CD14-positive monocyte (primary cell): ENCODE data around the gene GPC5. TPM values are rescaled to one million over a fixed set of nuclear protein-coding genes. Genes with fewer than 3 reads are reported as not detected.

Source experiments
- DNase-seq, 3 donors: peaks; one replicate each; pipeline ENCODE4 v3.0.0-alpha.2; 2011 to 2022
- H2AFZ ChIP-seq: 2 replicates; pipeline ENCODE4 v1.6.0; 2012; ENCODE audit warnings: mild to moderate bottlenecking, low read depth, low read length, inconsistent platforms; ENCODE audit not compliant: insufficient read depth, poor library complexity, severe bottlenecking
- H3K27ac ChIP-seq, 2 donors: 1 replicate in 1 of 2; 2 replicates in 1 of 2; pipeline ENCODE4 v1.5.1; 2012 to 2013; ENCODE audit warnings: low read length in 2 of 2, control low read depth in 1 of 2, inconsistent platforms in 1 of 2, low read depth in 1 of 2, mild to moderate bottlenecking in 1 of 2
- H3K27me3 ChIP-seq, 2 donors: one replicate each; pipeline versions ENCODE4 v1.6.0 to v1.6.1; 2011 to 2013; ENCODE audit warnings: low read length in 2 of 2; ENCODE audit not compliant: control insufficient read depth in 2 of 2, insufficient read depth in 2 of 2
- H3K36me3 ChIP-seq, 2 donors: replicated peaks in 1 of 2; 1 replicate in 1 of 2; 2 replicates in 1 of 2; pipeline versions ENCODE4 v1.5.1 to v1.6.1; 2012 to 2013; ENCODE audit warnings: low read length in 2 of 2, control low read depth in 1 of 2, inconsistent platforms in 1 of 2, mild to moderate bottlenecking in 1 of 2; ENCODE audit not compliant: insufficient read depth in 2 of 2, control insufficient read depth in 1 of 2
- H3K4me1 ChIP-seq, 2 donors: 1 replicate in 1 of 2; 2 replicates in 1 of 2; pipeline versions ENCODE4 v1.5.1 to v1.6.1; 2012 to 2013; ENCODE audit warnings: low read length in 2 of 2, control low read depth in 1 of 2, inconsistent platforms in 1 of 2, mild to moderate bottlenecking in 1 of 2, moderate library complexity in 1 of 2; ENCODE audit not compliant: insufficient read depth in 2 of 2, control insufficient read depth in 1 of 2
- H3K4me2 ChIP-seq: replicated peaks from 2 replicates; pipeline ENCODE3; 2012; ENCODE audit warnings: low read length, moderate library complexity, mild to moderate bottlenecking; ENCODE audit not compliant: poor library complexity, severe bottlenecking; ENCODE audit errors: extremely low read depth
- H3K4me3 ChIP-seq, 3 experiments: fragments of 200-600 bp in 1 of 3; sonication (generic) in 1 of 3; replicated peaks in 1 of 3; 1 replicate in 2 of 3; 2 replicates in 1 of 3; pipeline ENCODE4 v1.5.1; 2011 to 2013; ENCODE audit warnings: low read length in 3 of 3, mild to moderate bottlenecking in 3 of 3, control low read depth in 2 of 3, low read depth in 2 of 3, inconsistent platforms in 1 of 3, moderate library complexity in 1 of 3
- H3K79me2 ChIP-seq: 2 replicates; pipeline ENCODE4 v1.6.0; 2012; ENCODE audit warnings: mild to moderate bottlenecking, control low read depth, inconsistent platforms, low read length, moderate library complexity; ENCODE audit not compliant: insufficient read depth
- H3K9ac ChIP-seq: 2 replicates; pipeline ENCODE4 v1.6.0; 2017; ENCODE audit warnings: low read length, mild to moderate bottlenecking; ENCODE audit not compliant: insufficient read depth, poor library complexity, severe bottlenecking
- H3K9me3 ChIP-seq, 2 donors: replicated peaks in 1 of 2; 1 replicate in 1 of 2; 2 replicates in 1 of 2; pipeline versions ENCODE4 v1.5.1 to v1.6.1; 2012 to 2013; ENCODE audit warnings: low read length in 2 of 2, control low read depth in 1 of 2; ENCODE audit not compliant: control insufficient read depth in 1 of 2, insufficient read depth in 1 of 2
- H4K20me1 ChIP-seq: 2 replicates; pipeline ENCODE4 v1.6.0; 2012; ENCODE audit warnings: mild to moderate bottlenecking, low read length, control low read depth, moderate library complexity; ENCODE audit not compliant: insufficient read depth
- H3K27ac Mint-ChIP-seq, 7 donors: one replicate each; pipeline ENCODE4 v1.8.0; 2020; ENCODE audit warnings: mild to moderate bottlenecking in 7 of 7, mixed read lengths in 7 of 7, moderate library complexity in 6 of 7, inconsistent platforms in 2 of 7
- H3K27me3 Mint-ChIP-seq, 3 donors: one replicate each; pipeline ENCODE4 v1.8.0; 2021 to 2022; ENCODE audit warnings: low read depth in 3 of 3, mild to moderate bottlenecking in 3 of 3, mixed read lengths in 3 of 3, moderate library complexity in 3 of 3, inconsistent platforms in 1 of 3
- H3K36me3 Mint-ChIP-seq, 2 donors: one replicate each; pipeline ENCODE4 v1.8.0; 2020; ENCODE audit warnings: mixed read lengths in 2 of 2, inconsistent platforms in 1 of 2, mild to moderate bottlenecking in 1 of 2
- H3K4me1 Mint-ChIP-seq: one replicate; pipeline ENCODE4 v1.8.0; 2020; ENCODE audit warnings: mild to moderate bottlenecking, mixed read lengths
- H3K4me3 Mint-ChIP-seq, 2 donors: one replicate each; pipeline ENCODE4 v1.8.0; 2020; ENCODE audit warnings: mild to moderate bottlenecking in 2 of 2, mixed read lengths in 2 of 2, moderate library complexity in 1 of 2
- H3K9me3 Mint-ChIP-seq, 7 donors: one replicate each; pipeline ENCODE4 v1.8.0; 2020 to 2022; ENCODE audit warnings: mixed read lengths in 7 of 7, mild to moderate bottlenecking in 6 of 7, moderate library complexity in 6 of 7, inconsistent platforms in 2 of 7
- CTCF ChIP-seq: fragments of 200-600 bp; IDR thresholded peaks from one replicate; pipeline ENCODE4 v1.8.0; 2022; ENCODE audit warnings: antibody characterized with exemption, mild to moderate bottlenecking
- WGBS: methylation state at CpG from one replicate; pipeline ENCODE4 v1.1.5; 2013; ENCODE audit warnings: missing lambda C conversion rate; ENCODE audit not compliant: insufficient coverage; 5-methylcytosine and 5-hydroxymethylcytosine counted together
- intact Hi-C, 2 donors: fragments of 100-400 bp; cut with micrococcal nuclease; formaldehyde crosslinking; loops; one replicate each; pipeline versions ENCODE4 v1.15.0 to v1.15.1; 2023
- polyA plus RNA-seq, 3 donors: library from polyadenylated mRNA; depleted of rRNA in 1 of 3; unstranded in 2 of 3; stranded (reverse) in 1 of 3; fragments of 300-500 nt in 2 of 3; fragments of >200 nt in 1 of 3; fragmentation: Illumina TruSeq in 2 of 3; gene quantifications; 1 replicate in 2 of 3; 2 replicates in 1 of 3; pipeline ENCODE4 v1.2.3, GENCODE V29; 2012 to 2021

GPC5 gene
- polyA plus RNA-seq, 3 donors, result not detected

- Histone ChIP-seq H3K9me3 (no peaks in the 10 kb centered on the region), H3K4me2 (no peak overlapping the region), H3K79me2 (no peaks in the 10 kb centered on the region), H3K36me3 (no peaks in the 10 kb centered on the region), H3K4me1 (no peaks in the 10 kb centered on the region), H3K27ac (no peak overlapping the region), H3K9ac (no peak overlapping the region), H3K27me3 (no peaks in the 10 kb centered on the region), H2AFZ (no peak overlapping the region), H3K4me3 (no peak overlapping the region), H4K20me1 (no peaks in the 10 kb centered on the region)
- H3K27me3 Mint-ChIP-seq, result peaks cover 0 to 1% (median 0%) of the 10 kb centered on the region in 3 donors
- intact Hi-C loops, result no loop called here
- no CpG with 5 or more reads among the region's 2 CpGs for WGBS
- H3K4me3 Mint-ChIP-seq, result no peak overlapping the region
- no peaks in the 10 kb centered on the region for H3K9me3 Mint-ChIP-seq
- H3K36me3 Mint-ChIP-seq, result no peaks in the 10 kb centered on the region
- DNase-seq, result no peak
- no peak overlapping the region for H3K27ac Mint-ChIP-seq
- TF ChIP-seq CTCF, result no peak
- H3K4me1 Mint-ChIP-seq, result no peaks in the 10 kb centered on the region
Observed at GRCh38 chr13:91456837-91457236, 58.4 kb downstream of the GPC5 start.

- no peak for TF ChIP-seq CTCF
- Histone ChIP-seq H3K79me2 (no peaks in the 10 kb centered on the region), H3K36me3 (no peaks in the 10 kb centered on the region), H3K27ac (no peak overlapping the region), H3K27me3 (no peaks in the 10 kb centered on the region), H3K9ac (no peak overlapping the region), H4K20me1 (no peaks in the 10 kb centered on the region), H3K4me1 (no peaks in the 10 kb centered on the region), H2AFZ (no peak overlapping the region), H3K9me3 (no peaks in the 10 kb centered on the region), H3K4me3 (no peak overlapping the region), H3K4me2 (no peak overlapping the region)
- H3K27me3 Mint-ChIP-seq, result peaks cover 0 to 1% (median 0%) of the 10 kb centered on the region in 3 donors
- DNase-seq, result no peak
- H3K4me1 Mint-ChIP-seq, result no peaks in the 10 kb centered on the region
- H3K36me3 Mint-ChIP-seq, result no peaks in the 10 kb centered on the region
- no peak overlapping the region for H3K4me3 Mint-ChIP-seq
- peaks cover 0 to 2% (median 0%) of the 10 kb centered on the region in 7 donors for H3K9me3 Mint-ChIP-seq
- H3K27ac Mint-ChIP-seq, result no peak overlapping the region
- intact Hi-C loops, result no loop called here
Observed at GRCh38 chr13:91459485-91459884, 61.1 kb downstream of the GPC5 start.
